HG03025 (cell line): ENCODE results near the gene FOSB.
"Not testable (repeated sequence)": the region's sequence is repeated elsewhere in the genome, so short reads cannot be mapped to it uniquely, and the experiment has no call there.

Experiments
- ATAC-seq: cut with Tn5 transposase; IDR thresholded peaks from one replicate; pipeline ENCODE4 v1.9.1; 2021; ENCODE audit warnings: mild to moderate bottlenecking, moderate library complexity; ENCODE audit not compliant: unreplicated experiment, low FRiP score

Gene FOSB

GRCh38 chr19:45502111-45502510 is 34.3 kb downstream of the FOSB start:
- ATAC-seq = no peak

- ATAC-seq = no peak
Observed at GRCh38 chr19:45503909-45504308, 36.1 kb downstream of the FOSB start.

GRCh38 chr19:45505151-45505995 is 37.6 kb downstream of the FOSB start:
- no peak for ATAC-seq

GRCh38 chr19:45505996-45506245 is 38.1 kb downstream of the FOSB start:
- no peak for ATAC-seq

GRCh38 chr19:45506246-45506988 is 38.6 kb downstream of the FOSB start:
- ATAC-seq = peak; percentile 43

- peak; percentile 38 for ATAC-seq
Observed at GRCh38 chr19:45506989-45507871, 39.4 kb downstream of the FOSB start, which contains the start of gene VASP. Gene VASP, plus strand, starts transcription at chr19:45507479. Its CDS starts 293 bp downstream, at chr19:45507772.

- ATAC-seq = no peak
Observed at GRCh38 chr19:45507872-45508416, 40.1 kb downstream of the FOSB start.

- no peak for ATAC-seq
Observed at GRCh38 chr19:45508417-45508860, 40.6 kb downstream of the FOSB start.

GRCh38 chr19:45508861-45509691 is 41.3 kb downstream of the FOSB start:
- no peak for ATAC-seq

- ATAC-seq = no peak
Observed at GRCh38 chr19:45509692-45510015, 41.9 kb downstream of the FOSB start.

- not testable (repeated sequence) for ATAC-seq
Observed at GRCh38 chr19:45510352-45510751, 42.6 kb downstream of the FOSB start.

GRCh38 chr19:45511074-45511473 is 43.3 kb downstream of the FOSB start:
- no peak for ATAC-seq

GRCh38 chr19:45512881-45513483 is 45.2 kb downstream of the FOSB start:
- no peak for ATAC-seq

- ATAC-seq = no peak
Observed at GRCh38 chr19:45514376-45515051, 46.7 kb downstream of the FOSB start.

- no peak for ATAC-seq
Observed at GRCh38 chr19:45515081-45515624, 47.4 kb downstream of the FOSB start.

GRCh38 chr19:45515807-45516401 is 48.1 kb downstream of the FOSB start:
- ATAC-seq = no peak

- ATAC-seq = no peak
Observed at GRCh38 chr19:45517238-45517637, 49.4 kb downstream of the FOSB start.
